HepG2 (cell line): ENCODE data around the gene ZNF385B. TPM values are rescaled to one million over a fixed set of nuclear protein-coding genes. Genes with fewer than 3 reads are reported as not detected.

Experiments
- ATAC-seq: fragments of 200-7000 bp; cut with Tn5 transposase; 3 replicates; pipeline ENCODE4 v1.9.1; 2020; ENCODE audit warnings: mild to moderate bottlenecking, moderate library complexity
- BruUV-seq: library from RNA; stranded (reverse); fragments of 400-500 nt; replicated peaks from 2 replicates; lab custom pipeline; 2021; lab: Mats Ljungman, UMichigan
- CTCF ChIA-PET: fragments of 300-600 bp; formaldehyde crosslinking; extraction: SDS; loops from one replicate; lab custom pipeline; 2021; ENCODE audit warnings: low total read pairs, inconsistent platforms, low intra/inter-chr PET ratio; lab: Yijun Ruan, JAX
- POLR2A ChIA-PET: fragments of 350-600 bp; sonication (Branson Sonifier 250); formaldehyde crosslinking; loops from one replicate; lab custom pipeline; 2020; ENCODE audit warnings: antibody characterized with exemption, inconsistent platforms; lab: Yijun Ruan, JAX
- DNase-seq: peaks from one replicate; pipeline ENCODE4 v3.0.0-alpha.2; 2015; ENCODE audit warnings: low spot score
- FAIRE-seq: peaks from 3 replicates; lab custom pipeline; 2011; peaks lifted over from hg19 to GRCh38; lab: Jason Lieb, UNC
- H2AFZ ChIP-seq: one replicate; pipeline ENCODE4 v1.6.1; 2011; ENCODE audit warnings: low read length, inconsistent platforms
- H3K27ac ChIP-seq: fragments of 300-600 bp; 3 replicates; pipeline ENCODE4 v1.8.0; 2011; ENCODE audit warnings: mixed run types, mild to moderate bottlenecking, mixed read lengths, low read length, inconsistent platforms; ENCODE audit not compliant: insufficient read depth; ENCODE audit errors: extremely low read length
- H3K27me3 ChIP-seq, 2 experiments: fragments of 200-600 bp in 1 of 2; 2 replicates in 1 of 2; 3 replicates in 1 of 2; pipeline versions ENCODE4 v1.6.0 to v1.8.0; 2011; ENCODE audit warnings: low read length in 2 of 2, mild to moderate bottlenecking in 2 of 2, moderate library complexity in 2 of 2, inconsistent platforms in 1 of 2; ENCODE audit not compliant: insufficient read depth in 2 of 2, control insufficient read depth in 1 of 2
- H3K36me3 ChIP-seq, 2 experiments: fragments of 200-600 bp in 1 of 2; replicated peaks in 1 of 2; 2 replicates in 1 of 2; 3 replicates in 1 of 2; pipeline versions ENCODE4 v1.5.1 to v1.8.0; 2011; ENCODE audit warnings: low read length in 2 of 2, inconsistent platforms in 1 of 2; ENCODE audit not compliant: insufficient read depth in 2 of 2, control insufficient read depth in 1 of 2
- H3K4me1 ChIP-seq: 2 replicates; pipeline ENCODE4 v1.5.1; 2012; ENCODE audit warnings: low read length, inconsistent platforms; ENCODE audit not compliant: insufficient read depth
- H3K4me2 ChIP-seq: 2 replicates; pipeline ENCODE4 v1.6.0; 2011; ENCODE audit warnings: low read depth, low read length, inconsistent platforms
- H3K4me3 ChIP-seq, 3 experiments: fragments of 200-600 bp in 1 of 3; sonication (generic), shearing (Covaris generic) in 1 of 3; replicated peaks in 1 of 3; 2 replicates each; pipeline ENCODE4 v1.5.1; 2011 to 2016; ENCODE audit warnings: low read length in 3 of 3, inconsistent platforms in 2 of 3, low read depth in 2 of 3, mild to moderate bottlenecking in 2 of 3, control low read depth in 1 of 3, mixed read lengths in 1 of 3; ENCODE audit not compliant: insufficient read depth in 1 of 3
- H3K79me2 ChIP-seq: one replicate; pipeline ENCODE4 v1.6.1; 2011; ENCODE audit warnings: low read length, inconsistent platforms; ENCODE audit not compliant: insufficient read depth
- H3K9ac ChIP-seq: 2 replicates; pipeline ENCODE4 v1.6.0; 2011; ENCODE audit warnings: mild to moderate bottlenecking, low read depth, low read length, inconsistent platforms; ENCODE audit not compliant: insufficient read depth
- H3K9me3 ChIP-seq: 2 replicates; pipeline ENCODE4 v1.5.1; 2012; ENCODE audit warnings: mild to moderate bottlenecking, low read length
- H4K20me1 ChIP-seq: 2 replicates; pipeline ENCODE4 v1.6.0; 2011; ENCODE audit warnings: inconsistent platforms, mild to moderate bottlenecking, low read length, moderate library complexity; ENCODE audit not compliant: insufficient read depth
- IKZF4 ChIP-seq: sonication (generic); formaldehyde crosslinking; IDR thresholded peaks from 2 replicates; pipeline ENCODE4 v1.5.1; 2020; ENCODE audit warnings: borderline replicate concordance, mild to moderate bottlenecking, low read depth, missing genetic modification reagents; ENCODE audit errors: not compliant biosample characterization
- LCORL ChIP-seq, 2 experiments: fragments of 450-650 bp in 1 of 2; sonication (generic) in 1 of 2; formaldehyde crosslinking in 1 of 2; IDR thresholded peaks; 2 replicates each; pipeline versions ENCODE4 v1.5.0 to v1.6.1; 2017 to 2020; ENCODE audit warnings: antibody characterized with exemption in 1 of 2, missing genetic modification reagents in 1 of 2
- MIXL1 ChIP-seq: IDR thresholded peaks from 2 replicates; pipeline ENCODE4 v1.6.1; 2016
- POLR2AphosphoS5 ChIP-seq: IDR thresholded peaks from 2 replicates; pipeline ENCODE4 v1.6.1; 2012; ENCODE audit warnings: low read depth, low read length
- RBAK ChIP-seq: sonication (generic); formaldehyde crosslinking; IDR thresholded peaks from 2 replicates; pipeline ENCODE4 v1.5.1; 2020; ENCODE audit warnings: mild to moderate bottlenecking, missing genetic modification reagents
- TSC22D2 ChIP-seq: sonication (generic); formaldehyde crosslinking; IDR thresholded peaks from 2 replicates; pipeline ENCODE4 v1.5.1; 2020; ENCODE audit warnings: missing genetic modification reagents, mild to moderate bottlenecking, borderline replicate concordance
- ZFP36L2 ChIP-seq: sonication (generic); formaldehyde crosslinking; IDR thresholded peaks from 2 replicates; pipeline ENCODE4 v1.4.0; 2020; ENCODE audit warnings: missing genetic modification reagents
- ZNF180 ChIP-seq: sonication (generic); formaldehyde crosslinking; IDR thresholded peaks from 2 replicates; pipeline ENCODE4 v1.4.0; 2020; ENCODE audit warnings: low read depth, missing genetic modification reagents, borderline replicate concordance
- ZNF263 ChIP-seq: sonication (generic); formaldehyde crosslinking; IDR thresholded peaks from 2 replicates; pipeline ENCODE4 v1.4.0; 2020; ENCODE audit warnings: missing genetic modification reagents
- ZNF326 ChIP-seq: sonication (generic); formaldehyde crosslinking; IDR thresholded peaks from 2 replicates; pipeline ENCODE4 v1.4.0; 2020; ENCODE audit warnings: missing genetic modification reagents, borderline replicate concordance
- ZNF652 ChIP-seq: IDR thresholded peaks from 2 replicates; pipeline ENCODE4 v1.6.1; 2016; ENCODE audit warnings: low read depth, borderline replicate concordance
- ZNF777 ChIP-seq: sonication (generic); formaldehyde crosslinking; IDR thresholded peaks from 2 replicates; pipeline ENCODE4 v1.4.0; 2020; ENCODE audit warnings: missing genetic modification reagents
- WGBS: methylation state at CpG from one replicate; pipeline ENCODE4 v1.1.6; 2017; ENCODE audit warnings: low lambda C conversion rate; 5-methylcytosine and 5-hydroxymethylcytosine counted together
- in situ Hi-C: cut with HindIII; loops from 2 replicates; pipeline ENCODE4 v1.10.0; 2017; ENCODE audit warnings: low pct_unique_long_range_greater_than_20kb; ENCODE audit not compliant: extremely low pct_ligation_motif_present
- intact Hi-C: fragments of 100-400 bp; cut with micrococcal nuclease; formaldehyde crosslinking; loops from one replicate; pipeline ENCODE4 v1.10.0; 2022; ENCODE audit not compliant: unreplicated experiment
- polyA plus RNA-seq, 8 experiments: library from polyadenylated mRNA; depleted of rRNA in 3 of 8; stranded (reverse) in 7 of 8; unstranded in 1 of 8; fragments of >200 nt; fragmentation: Illumina TruSeq in 4 of 8; extraction: Trizol in 4 of 8; gene quantifications; 2 replicates each; pipeline versions ENCODE4 v1.2.1 to v1.2.3, GENCODE V29; 2011 to 2016; ENCODE audit warnings: low read depth in 4 of 8, missing spikeins in 1 of 8, mixed read lengths in 1 of 8; ENCODE audit not compliant: insufficient read depth in 1 of 8
- total RNA-seq, 5 experiments: library from RNA; depleted of rRNA; stranded (reverse); fragments of >200 nt; fragmentation: Illumina TruSeq; extraction: Trizol; gene quantifications; 2 replicates each; pipeline ENCODE4 v1.2.3, GENCODE V29; 2016; ENCODE audit warnings: low read depth in 1 of 5
- TF ChIP-seq, protein P1 (sequence below): IDR thresholded peaks from 2 replicates; pipeline ENCODE4 v1.6.1; 2016; ENCODE audit warnings: mild to moderate bottlenecking

ZNF385B gene
- total and polyA plus RNA-seq, 2 of the 13 experiments (the other 11 are each of a cell fraction or from before 2014, with no cell fraction given) = 3.3 to 6.7 TPM

- intact Hi-C loops = no loop called here
- Histone ChIP-seq H2AFZ (no peak overlapping the region), H4K20me1 (no peaks in the 10 kb centered on the region), H3K9ac (no peak overlapping the region), H3K27ac (no peak overlapping the region), H3K4me2 (no peak overlapping the region), H3K79me2 (no peaks in the 10 kb centered on the region), H3K4me1 (peaks cover 9% of the 10 kb centered on the region), H3K27me3 (no peaks in the 10 kb centered on the region; a peak in 1 of 5 replicates), H3K4me3 (no peak overlapping the region), H3K9me3 (no peaks in the 10 kb centered on the region), H3K36me3 (no peaks in the 10 kb centered on the region)
- in situ Hi-C loops = no loop called here
- FAIRE-seq = no peak
- 22% methylated on average over 2 of the region's 2 CpGs for WGBS
- no peak for ATAC-seq
- ChIA-PET POLR2A (no interaction called here), CTCF (no interaction called here)
- DNase-seq = no peak
- BruUV-seq = no TSS peak
- TF ChIP-seq ZNF263 (no peak), POLR2AphosphoS5 (no peak), TSC22D2 (CRISPR knock-in tag) (no peak), ZNF652 (CRISPR knock-in tag) (no peak), LCORL (IDR thresholded peaks at IDR 0.05) (no peak), LCORL (CRISPR knock-in tag; IDR thresholded peaks at IDR 0.05) (no peak), MIXL1 (CRISPR knock-in tag) (no peak), ZNF777 (no peak), ZNF180 (CRISPR knock-in tag) (no peak), ZNF326 (CRISPR knock-in tag) (no peak), RBAK (no peak), ZFP36L2 (no peak), IKZF4 (no peak)
- TF ChIP-seq, protein P1, sequence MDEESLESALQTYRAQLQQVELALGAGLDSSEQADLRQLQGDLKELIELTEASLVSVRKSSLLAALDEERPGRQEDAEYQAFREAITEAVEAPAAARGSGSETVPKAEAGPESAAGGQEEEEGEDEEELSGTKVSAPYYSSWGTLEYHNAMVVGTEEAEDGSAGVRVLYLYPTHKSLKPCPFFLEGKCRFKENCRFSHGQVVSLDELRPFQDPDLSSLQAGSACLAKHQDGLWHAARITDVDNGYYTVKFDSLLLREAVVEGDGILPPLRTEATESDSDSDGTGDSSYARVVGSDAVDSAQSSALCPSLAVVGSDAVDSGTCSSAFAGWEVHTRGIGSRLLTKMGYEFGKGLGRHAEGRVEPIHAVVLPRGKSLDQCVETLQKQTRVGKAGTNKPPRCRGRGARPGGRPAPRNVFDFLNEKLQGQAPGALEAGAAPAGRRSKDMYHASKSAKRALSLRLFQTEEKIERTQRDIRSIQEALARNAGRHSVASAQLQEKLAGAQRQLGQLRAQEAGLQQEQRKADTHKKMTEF (CRISPR knock-in tag) = no peak
Measured at GRCh38 chr2:179654806-179655205, 206.6 kb downstream of the ZNF385B start.
